H1 (cell line): ENCODE results near the gene SAG. TPM values are rescaled to one million over a fixed set of nuclear protein-coding genes. Genes with fewer than 3 reads are reported as not detected.

Experiments used
- CTCF ChIA-PET: fragments of 300-600 bp; sonication (Branson Sonifier 250); formaldehyde crosslinking; loops from one replicate; lab custom pipeline; 2021; ENCODE audit not compliant: partially characterized antibody; lab: Charles Lee
- POLR2A ChIA-PET: fragments of 300-600 bp; sonication (Branson Sonifier 250); formaldehyde crosslinking; loops from one replicate; lab custom pipeline; 2021; ENCODE audit warnings: inconsistent platforms; ENCODE audit not compliant: partially characterized antibody; lab: Charles Lee
- DNase-seq, 2 experiments: peaks; one replicate each; pipeline versions ENCODE4 v3.0.0 to v3.0.0-alpha.2; 2010 to 2022; ENCODE audit warnings: low spot score in 2 of 2, low read depth in 1 of 2, mixed read lengths in 1 of 2
- FAIRE-seq: peaks from 2 replicates; lab custom pipeline; 2011; peaks lifted over from hg19 to GRCh38; lab: Jason Lieb, UNC
- H2AFZ ChIP-seq: 2 replicates; pipeline ENCODE4 v1.8.1; 2012; ENCODE audit warnings: low read length, inconsistent platforms
- H2AK5ac ChIP-seq: 2 replicates; pipeline ENCODE4 v1.6.1; 2013; ENCODE audit warnings: low read depth, low read length
- H2BK120ac ChIP-seq: replicated peaks from 2 replicates; pipeline ENCODE3; 2013; ENCODE audit warnings: low read depth, low read length, inconsistent platforms
- H2BK12ac ChIP-seq: 2 replicates; pipeline ENCODE4 v1.6.1; 2013; ENCODE audit warnings: low read depth, low read length
- H2BK15ac ChIP-seq: 2 replicates; pipeline ENCODE4 v1.6.1; 2013; ENCODE audit warnings: low read length
- H2BK20ac ChIP-seq: 2 replicates; pipeline ENCODE4 v1.6.1; 2013; ENCODE audit warnings: low read length
- H2BK5ac ChIP-seq: 2 replicates; pipeline ENCODE4 v1.6.1; 2013; ENCODE audit warnings: low read depth, low read length
- H3K14ac ChIP-seq: 2 replicates; pipeline ENCODE4 v1.6.1; 2013; ENCODE audit warnings: inconsistent platforms; ENCODE audit not compliant: insufficient read length
- H3K18ac ChIP-seq: 2 replicates; pipeline ENCODE4 v1.6.1; 2013; ENCODE audit warnings: low read length; ENCODE audit errors: extremely low read depth
- H3K23ac ChIP-seq: 2 replicates; pipeline ENCODE4 v1.6.1; 2013; ENCODE audit warnings: inconsistent platforms; ENCODE audit not compliant: insufficient read length
- H3K23me2 ChIP-seq: 2 replicates; pipeline ENCODE4 v1.6.1; 2013; ENCODE audit warnings: low read depth, low read length
- H3K27ac ChIP-seq: 2 replicates; pipeline ENCODE4 v1.6.1; 2011; ENCODE audit warnings: low read depth, low read length, inconsistent platforms
- H3K27me3 ChIP-seq, 4 experiments: replicated peaks in 1 of 4; 1 replicate in 1 of 4; 2 replicates in 3 of 4; pipeline versions ENCODE4 v1.6.1 to v1.8.1; 2011 to 2013; ENCODE audit warnings: low read length in 3 of 4, mild to moderate bottlenecking in 3 of 4, inconsistent platforms in 2 of 4, mixed read lengths in 2 of 4, moderate library complexity in 1 of 4; ENCODE audit not compliant: control insufficient read depth in 3 of 4, insufficient read depth in 3 of 4; ENCODE audit errors: extremely low read depth in 1 of 4
- H3K36me3 ChIP-seq, 4 experiments: 2 replicates each; pipeline versions ENCODE4 v1.6.1 to v1.8.1; 2011 to 2013; ENCODE audit warnings: mild to moderate bottlenecking in 4 of 4, low read length in 3 of 4, moderate library complexity in 2 of 4, control low read depth in 1 of 4, inconsistent platforms in 1 of 4; ENCODE audit not compliant: insufficient read depth in 4 of 4, control insufficient read depth in 2 of 4
- H3K4ac ChIP-seq: replicated peaks from 2 replicates; pipeline ENCODE3; 2013; ENCODE audit warnings: low read length, low read depth, mixed read lengths, inconsistent platforms; ENCODE audit not compliant: insufficient read length
- H3K4me1 ChIP-seq, 4 experiments: replicated peaks in 1 of 4; 1 replicate in 1 of 4; 2 replicates in 3 of 4; pipeline versions ENCODE4 v1.6.1 to v1.8.1; 2011 to 2013; ENCODE audit warnings: low read length in 3 of 4, inconsistent platforms in 2 of 4, mixed read lengths in 1 of 4; ENCODE audit not compliant: insufficient read depth in 4 of 4, control insufficient read depth in 3 of 4
- H3K4me2 ChIP-seq, 2 experiments: 2 replicates each; pipeline versions ENCODE4 v1.6.1 to v1.8.1; 2011 to 2013; ENCODE audit warnings: low read depth in 2 of 2, low read length in 2 of 2, control low read depth in 1 of 2, inconsistent platforms in 1 of 2, mild to moderate bottlenecking in 1 of 2; ENCODE audit not compliant: insufficient read depth in 1 of 2
- H3K4me3 ChIP-seq, 4 experiments: fragments of 200-600, 300-600 bp in 1 of 4; sonication (generic), shearing (Covaris generic), sonication (Bioruptor Twin) in 1 of 4; 2 replicates each; pipeline versions ENCODE4 v1.5.1 to v1.8.1; 2011 to 2016; ENCODE audit warnings: low read length in 4 of 4, low read depth in 3 of 4, control low read depth in 2 of 4, inconsistent platforms in 2 of 4, mild to moderate bottlenecking in 2 of 4, mixed read lengths in 1 of 4, moderate library complexity in 1 of 4; ENCODE audit not compliant: insufficient read depth in 2 of 4; ENCODE audit errors: extremely low read depth in 1 of 4
- H3K56ac ChIP-seq: replicated peaks from 2 replicates; pipeline ENCODE3; 2013; ENCODE audit warnings: low read depth, mild to moderate bottlenecking, mixed read lengths, low read length, inconsistent platforms; ENCODE audit not compliant: insufficient read length
- H3K79me1 ChIP-seq: 2 replicates; pipeline ENCODE4 v1.6.1; 2013; ENCODE audit warnings: low read depth, low read length, control low read depth
- H3K79me2 ChIP-seq, 2 experiments: 2 replicates each; pipeline versions ENCODE4 v1.6.1 to v1.8.1; 2012 to 2013; ENCODE audit warnings: low read length in 2 of 2, mild to moderate bottlenecking in 2 of 2, inconsistent platforms in 1 of 2; ENCODE audit not compliant: insufficient read depth in 2 of 2, control insufficient read depth in 1 of 2
- H3K9ac ChIP-seq, 4 experiments: replicated peaks in 1 of 4; 1 replicate in 1 of 4; 2 replicates in 3 of 4; pipeline versions ENCODE4 v1.6.1 to v1.8.1; 2011 to 2013; ENCODE audit warnings: low read depth in 3 of 4, low read length in 3 of 4, control low read depth in 2 of 4, mild to moderate bottlenecking in 2 of 4, moderate library complexity in 2 of 4, inconsistent platforms in 1 of 4; ENCODE audit errors: extremely low read depth in 1 of 4
- H3K9me3 ChIP-seq, 2 experiments: 2 replicates each; pipeline versions ENCODE4 v1.6.1 to v1.8.1; 2012 to 2013; ENCODE audit warnings: mild to moderate bottlenecking in 2 of 2, moderate library complexity in 2 of 2, control low read depth in 1 of 2, inconsistent platforms in 1 of 2, low read depth in 1 of 2, low read length in 1 of 2, mixed read lengths in 1 of 2; ENCODE audit not compliant: insufficient read depth in 2 of 2
- H4K20me1 ChIP-seq, 2 experiments: replicated peaks in 1 of 2; 2 replicates each; pipeline versions ENCODE3 to v1.8.1; 2011 to 2013; ENCODE audit warnings: inconsistent platforms in 2 of 2, low read length in 2 of 2, mild to moderate bottlenecking in 1 of 2; ENCODE audit not compliant: insufficient read depth in 2 of 2, control insufficient read depth in 1 of 2
- H4K5ac ChIP-seq: 2 replicates; pipeline ENCODE4 v1.6.1; 2013; ENCODE audit warnings: low read length, low read depth, mixed read lengths, inconsistent platforms; ENCODE audit not compliant: insufficient read length
- H4K8ac ChIP-seq: 2 replicates; pipeline ENCODE4 v1.8.0; 2013; ENCODE audit warnings: mild to moderate bottlenecking, moderate library complexity, low read length, inconsistent platforms; ENCODE audit not compliant: insufficient read depth; ENCODE audit errors: extremely low read depth
- H4K91ac ChIP-seq: replicated peaks from 2 replicates; pipeline ENCODE3; 2013; ENCODE audit warnings: low read length, mixed read lengths, inconsistent platforms; ENCODE audit not compliant: insufficient read length
- ASH2L ChIP-seq: fragments of 200-600, 300-600 bp; sonication (generic); IDR thresholded peaks from one replicate; pipeline ENCODE4 v1.7.1; 2017; ENCODE audit warnings: low read length
- BACH1 ChIP-seq: IDR thresholded peaks from 2 replicates; pipeline ENCODE4 v1.6.1; 2012; ENCODE audit warnings: low read length, improper control_type of control experiment
- BCL11A ChIP-seq, 2 experiments: IDR thresholded peaks; one replicate each; pipeline ENCODE4 v1.6.1; 2011; ENCODE audit warnings: low read depth in 2 of 2, low read length in 2 of 2, mild to moderate bottlenecking in 2 of 2
- BRCA1 ChIP-seq: IDR thresholded peaks from 2 replicates; pipeline ENCODE4 v1.6.1; 2012; ENCODE audit warnings: low read depth, low read length, improper control_type of control experiment
- CTBP2 ChIP-seq: IDR thresholded peaks from 2 replicates; pipeline ENCODE4 v1.7.0; 2011; ENCODE audit warnings: borderline replicate concordance, mild to moderate bottlenecking, moderate library complexity, mixed read lengths, low read length; ENCODE audit not compliant: insufficient read depth, insufficient read length
- GTF2F1 ChIP-seq: IDR thresholded peaks from 2 replicates; pipeline ENCODE4 v1.6.1; 2012; ENCODE audit warnings: low read depth, low read length, improper control_type of control experiment, borderline replicate concordance
- JUN ChIP-seq: IDR thresholded peaks from 2 replicates; pipeline ENCODE4 v1.6.1; 2011; ENCODE audit warnings: low read depth, mild to moderate bottlenecking, improper control_type of control experiment, low read length
- SIRT6 ChIP-seq: IDR thresholded peaks from one replicate; pipeline ENCODE4 v1.7.1; 2012; ENCODE audit warnings: low read length, inconsistent platforms
- TEAD4 ChIP-seq: IDR thresholded peaks from 2 replicates; pipeline ENCODE4 v1.6.1; 2012; ENCODE audit warnings: low read depth, low read length, inconsistent platforms, mixed read lengths
- ZNF274 ChIP-seq: IDR thresholded peaks from 2 replicates; pipeline ENCODE4 v1.7.0; 2012; ENCODE audit warnings: low read length, borderline replicate concordance; ENCODE audit errors: extremely low read depth
- WGBS, 2 experiments: shearing (Covaris generic) in 1 of 2; methylation state at CpG; one replicate each; pipeline versions ENCODE4 v1.1.6 to v1.1.7; 2013 to 2015; ENCODE audit warnings: low lambda C conversion rate in 2 of 2, mixed read lengths in 2 of 2, inconsistent platforms in 1 of 2, low coverage in 1 of 2, missing lambda C conversion rate in 1 of 2; ENCODE audit not compliant: insufficient replicate concordance in 2 of 2, insufficient coverage in 1 of 2, insufficient read length in 1 of 2; ENCODE audit errors: extremely low coverage in 1 of 2, missing lambda C conversion rate in 1 of 2; 5-methylcytosine and 5-hydroxymethylcytosine counted together
- polyA plus RNA-seq, 7 experiments: library from polyadenylated mRNA; depleted of rRNA in 3 of 7; stranded (reverse) in 5 of 7; unstranded in 2 of 7; fragments of >200 nt in 5 of 7; fragments of 200-250 nt in 2 of 7; gene quantifications; 1 replicate in 5 of 7; 2 replicates in 1 of 7; 4 replicates in 1 of 7; pipeline versions ENCODE4 v1.2.1 to v1.2.3, GENCODE V29; 2011 to 2013; ENCODE audit warnings: missing spikeins in 2 of 7, mixed read lengths in 2 of 7
- total RNA-seq: library from RNA; stranded (reverse); fragmentation: NEBNext Ultra II Directional; extraction: Animal tissue kit (Norgen Biotek cat#: 25700); gene quantifications from 2 replicates; pipeline ENCODE4 v1.2.1, GENCODE V29; 2021
- TF ChIP-seq, protein P1 (sequence below), 3 experiments: IDR thresholded peaks; 1 replicate in 2 of 3; 2 replicates in 1 of 3; pipeline versions ENCODE4 v1.5.1 to v1.6.1; 2011; ENCODE audit warnings: low read length in 3 of 3, mild to moderate bottlenecking in 3 of 3, inconsistent platforms in 2 of 3, low read depth in 1 of 3, moderate library complexity in 1 of 3; ENCODE audit not compliant: insufficient read depth in 1 of 3; ENCODE audit errors: control extremely low read depth in 1 of 3
- TF ChIP-seq, protein P2 (sequence below): IDR thresholded peaks from 2 replicates; pipeline ENCODE4 v1.6.1; 2011; ENCODE audit warnings: low read depth, mild to moderate bottlenecking, low read length; ENCODE audit not compliant: insufficient read depth

SAG gene
- total and polyA plus RNA-seq, 2 of the 8 experiments (the other 6 are each of a cell fraction or from before 2014, with no cell fraction given): not detected

DNA sequence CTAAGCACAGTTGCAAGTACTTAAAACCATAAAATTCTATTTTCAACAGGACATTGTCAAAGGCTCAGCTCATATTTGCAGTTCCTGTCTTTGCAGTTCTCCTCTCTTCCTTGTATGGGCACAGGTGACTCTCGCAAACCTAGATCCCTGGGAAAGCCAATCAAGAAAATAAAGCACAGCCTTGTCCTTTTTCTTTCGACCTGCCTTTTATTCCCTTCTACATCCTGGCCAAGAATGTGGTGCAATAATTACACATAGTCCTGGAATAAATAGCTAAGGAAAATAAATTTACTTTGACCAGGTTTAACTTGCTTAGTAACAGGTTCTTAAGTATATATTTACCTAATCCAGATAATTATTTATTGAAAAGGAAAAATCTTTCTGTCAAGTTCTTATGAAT is 35.9 kb upstream of the SAG start:
- WGBS, 2 experiments: 93% methylated on average over 2 of the region's 2 CpGs; no CpG with 5 or more reads in 1 of the 2 experiments
- Histone ChIP-seq H3K23ac (no peak overlapping the region), H4K8ac (no peak overlapping the region), H2BK120ac (no peak overlapping the region), H2BK12ac (no peak overlapping the region), H2BK20ac (no peak overlapping the region), H3K79me1 (no peaks in the 10 kb centered on the region; the same call in 1 of the 2 replicates), H2AK5ac (no peak overlapping the region), H2BK5ac (no peak overlapping the region), H3K27ac (no peak overlapping the region), H3K14ac (no peak overlapping the region), H4K20me1 (peaks cover 0 to 9% of the 10 kb centered on the region in 2 experiments), H2AFZ (no peak overlapping the region), H3K4ac (no peak overlapping the region), H3K9me3 (no peaks in the 10 kb centered on the region), H3K23me2 (no peaks in the 10 kb centered on the region), H3K56ac (no peak overlapping the region), H3K4me3 (no peak overlapping the region), H3K4me1 (no peaks in the 10 kb centered on the region), H2BK15ac (no peak overlapping the region), H3K27me3 (no peaks in the 10 kb centered on the region), H3K36me3 (peaks cover 29 to 83% (median 67%) of the 10 kb centered on the region in 4 experiments), H3K9ac (no peak overlapping the region), H4K91ac (no peak overlapping the region), H3K79me2 (no peaks in the 10 kb centered on the region), H3K18ac (no peak overlapping the region), H3K4me2 (no peak overlapping the region), H4K5ac (no peak overlapping the region)
- POLR2A ChIA-PET: no interaction called here
- DNase-seq: no peak
- CTCF ChIA-PET: no interaction called here
- FAIRE-seq: no peak
- no peak for TF ChIP-seq BACH1
- TF ChIP-seq TEAD4: no peak
- no peak for TF ChIP-seq GTF2F1
- no peak for TF ChIP-seq ASH2L
- TF ChIP-seq, protein P1, sequence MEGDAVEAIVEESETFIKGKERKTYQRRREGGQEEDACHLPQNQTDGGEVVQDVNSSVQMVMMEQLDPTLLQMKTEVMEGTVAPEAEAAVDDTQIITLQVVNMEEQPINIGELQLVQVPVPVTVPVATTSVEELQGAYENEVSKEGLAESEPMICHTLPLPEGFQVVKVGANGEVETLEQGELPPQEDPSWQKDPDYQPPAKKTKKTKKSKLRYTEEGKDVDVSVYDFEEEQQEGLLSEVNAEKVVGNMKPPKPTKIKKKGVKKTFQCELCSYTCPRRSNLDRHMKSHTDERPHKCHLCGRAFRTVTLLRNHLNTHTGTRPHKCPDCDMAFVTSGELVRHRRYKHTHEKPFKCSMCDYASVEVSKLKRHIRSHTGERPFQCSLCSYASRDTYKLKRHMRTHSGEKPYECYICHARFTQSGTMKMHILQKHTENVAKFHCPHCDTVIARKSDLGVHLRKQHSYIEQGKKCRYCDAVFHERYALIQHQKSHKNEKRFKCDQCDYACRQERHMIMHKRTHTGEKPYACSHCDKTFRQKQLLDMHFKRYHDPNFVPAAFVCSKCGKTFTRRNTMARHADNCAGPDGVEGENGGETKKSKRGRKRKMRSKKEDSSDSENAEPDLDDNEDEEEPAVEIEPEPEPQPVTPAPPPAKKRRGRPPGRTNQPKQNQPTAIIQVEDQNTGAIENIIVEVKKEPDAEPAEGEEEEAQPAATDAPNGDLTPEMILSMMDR (IDR thresholded peaks at IDR 0.05; ENCODE audit: control extremely low read depth in 1 of 3, insufficient read depth in 1 of 3, low read depth in 1 of 3, low read length in 3 of 3): no peak
- TF ChIP-seq CTBP2: no peak
- no peak for TF ChIP-seq BRCA1
- no peak for TF ChIP-seq ZNF274
- TF ChIP-seq, protein P2, sequence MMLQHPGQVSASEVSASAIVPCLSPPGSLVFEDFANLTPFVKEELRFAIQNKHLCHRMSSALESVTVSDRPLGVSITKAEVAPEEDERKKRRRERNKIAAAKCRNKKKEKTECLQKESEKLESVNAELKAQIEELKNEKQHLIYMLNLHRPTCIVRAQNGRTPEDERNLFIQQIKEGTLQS: no peak
- no peak for TF ChIP-seq BCL11A (IDR thresholded peaks at IDR 0.05; ENCODE audit: low read depth in 2 of 2, low read length in 2 of 2)
- TF ChIP-seq JUN: no peak
- TF ChIP-seq SIRT6: no peak
